COR-L47 (cell line): ENCODE results near the gene RFPL3.
"Not testable (repeated sequence)": the region's sequence is repeated elsewhere in the genome, so short reads cannot be mapped to it uniquely, and the experiment has no call there.

Experiments used
- DNase-seq: peaks from one replicate; lab custom pipeline; 2025; lab: John Stamatoyannopoulos, UW

RFPL3 gene

DNA sequence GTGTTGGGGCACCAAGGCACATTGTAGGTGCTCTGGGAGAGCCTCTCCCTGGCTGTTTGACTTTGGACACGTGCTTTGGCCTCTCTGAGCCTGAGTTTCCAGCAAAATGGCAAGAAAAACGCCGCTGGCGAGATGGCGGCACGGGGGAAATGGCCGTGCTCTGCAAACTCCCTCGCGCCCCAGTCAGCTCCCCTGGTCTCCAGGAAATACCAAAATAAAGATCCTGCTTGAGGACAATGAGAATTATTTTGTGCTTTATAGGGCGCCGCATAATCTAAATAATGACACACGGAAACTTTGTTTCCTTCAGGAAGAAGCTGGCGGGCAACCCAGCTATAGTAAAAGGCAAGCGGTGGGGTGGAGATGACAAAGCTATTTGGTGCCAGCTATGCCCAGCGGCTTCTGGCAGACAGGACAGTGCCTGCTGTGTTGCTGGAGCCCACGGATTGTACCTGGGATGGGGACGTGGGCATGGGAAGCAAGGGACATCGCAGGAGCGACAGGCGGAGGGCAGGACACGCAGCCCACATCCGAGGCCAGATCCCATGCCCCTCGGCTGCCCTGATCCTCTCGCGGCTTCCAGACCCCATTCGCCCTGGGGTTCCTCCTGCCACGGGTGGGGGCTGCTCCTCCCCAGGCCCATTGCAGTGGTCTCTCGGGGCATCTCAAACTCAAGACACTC is 26.3 kb upstream of the RFPL3 start:
- DNase-seq, result no peak

DNA sequence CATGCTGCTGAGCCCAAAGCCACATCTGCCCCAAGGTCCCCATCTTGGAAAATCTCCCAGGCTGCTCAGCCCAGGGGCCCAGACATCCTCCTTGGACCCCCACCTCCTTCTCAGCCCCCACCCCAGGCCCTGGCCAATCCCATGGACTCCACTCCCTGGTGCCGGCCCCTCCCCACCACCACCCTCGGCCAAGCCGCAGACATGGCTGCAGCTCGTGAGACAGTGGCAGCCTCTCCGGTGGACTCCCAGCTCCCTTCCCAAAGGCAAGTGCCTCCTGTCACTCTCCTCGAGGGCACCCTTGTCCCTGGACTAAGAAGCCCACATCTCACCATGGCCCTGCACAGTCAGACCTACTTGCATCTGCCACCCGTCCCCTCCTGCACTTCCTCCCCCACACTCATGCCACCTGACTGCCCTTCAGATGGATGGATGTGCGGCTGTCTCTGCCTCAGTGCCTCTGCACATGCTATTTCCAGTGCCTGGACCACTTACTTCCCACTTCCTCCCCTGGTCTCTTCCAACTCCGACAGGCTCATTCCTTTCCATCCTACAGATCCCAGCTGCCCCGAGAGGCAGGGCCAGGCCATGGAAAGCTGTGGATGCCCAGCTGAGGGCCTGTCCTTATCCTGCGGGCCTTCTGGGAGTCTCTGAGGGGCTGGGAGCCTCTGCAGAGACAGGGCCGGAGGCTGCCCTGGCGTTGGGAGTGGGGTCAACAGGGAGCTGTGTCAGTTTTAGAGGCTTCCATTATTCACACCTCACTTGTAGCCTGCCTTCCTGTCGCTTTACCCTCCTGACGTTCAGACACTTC is 25.5 kb upstream of the RFPL3 start:
- DNase-seq, result no peak

DNA sequence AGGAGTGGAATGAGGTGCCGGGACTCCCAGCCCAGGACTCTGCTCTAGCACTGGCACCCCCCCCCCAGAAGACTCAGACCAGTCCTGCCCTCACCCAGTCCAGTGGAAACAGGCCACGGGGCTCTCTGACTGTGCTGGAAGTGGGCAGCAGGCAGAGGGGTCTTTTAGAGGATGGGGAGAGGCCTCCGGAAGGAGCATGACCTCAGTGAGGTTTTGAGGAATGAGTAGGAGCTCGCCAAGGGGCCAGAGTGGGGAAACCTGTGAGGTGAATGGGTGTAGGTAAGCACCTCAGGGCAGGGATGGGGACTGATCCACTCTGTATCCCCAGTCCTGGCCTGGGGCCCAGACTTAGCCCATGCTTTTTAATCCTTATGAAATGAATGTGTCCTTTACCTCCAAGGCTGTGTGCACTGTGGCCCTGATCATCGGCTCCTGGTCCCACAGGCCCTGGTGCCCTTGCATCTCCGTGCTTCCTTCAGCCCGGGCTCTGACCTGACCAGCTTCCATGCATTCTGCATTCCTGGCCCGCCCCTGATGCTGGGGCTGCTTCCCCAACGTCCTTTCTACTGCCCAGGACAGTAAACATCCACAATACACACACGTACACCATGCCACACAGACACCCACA is 24.4 kb upstream of the RFPL3 start:
- DNase-seq, result no peak

DNA sequence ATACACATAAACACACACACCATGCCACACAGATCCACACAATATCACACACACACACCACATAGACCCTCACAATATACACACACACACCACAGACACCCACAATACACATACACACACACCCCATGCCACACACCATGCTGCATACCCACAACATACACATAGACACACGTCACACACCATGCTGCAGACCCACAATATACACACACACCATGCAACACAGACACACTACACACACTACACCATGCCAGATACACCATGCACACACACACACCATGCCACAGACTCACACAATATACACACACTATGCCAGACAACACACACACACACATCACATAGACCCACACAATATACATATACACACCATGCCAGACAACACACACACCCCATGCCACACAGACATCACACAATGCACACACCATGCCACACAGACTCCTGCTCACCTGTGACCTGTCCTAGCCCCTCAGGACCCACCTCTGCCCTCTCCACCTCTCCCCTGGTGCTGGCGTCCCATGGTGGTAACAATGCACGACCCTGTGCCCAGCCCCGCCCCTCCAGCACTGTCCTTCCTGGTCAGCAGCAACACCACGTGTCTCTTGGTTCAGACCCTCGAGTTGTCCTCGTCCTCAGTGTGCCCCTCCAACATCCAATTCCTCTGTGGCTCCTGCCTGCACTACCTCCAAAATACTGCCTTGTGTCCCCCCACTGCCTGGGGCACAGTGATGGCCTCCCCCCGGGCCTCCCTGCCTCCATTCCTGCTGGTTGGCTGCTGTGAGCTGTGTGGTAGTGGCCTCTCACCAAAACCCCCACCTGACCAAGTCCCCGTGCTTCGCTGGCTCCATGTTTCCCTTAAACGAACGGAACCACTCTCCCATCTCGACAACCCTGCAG is 23.7 kb upstream of the RFPL3 start:
- no peak for DNase-seq

DNA sequence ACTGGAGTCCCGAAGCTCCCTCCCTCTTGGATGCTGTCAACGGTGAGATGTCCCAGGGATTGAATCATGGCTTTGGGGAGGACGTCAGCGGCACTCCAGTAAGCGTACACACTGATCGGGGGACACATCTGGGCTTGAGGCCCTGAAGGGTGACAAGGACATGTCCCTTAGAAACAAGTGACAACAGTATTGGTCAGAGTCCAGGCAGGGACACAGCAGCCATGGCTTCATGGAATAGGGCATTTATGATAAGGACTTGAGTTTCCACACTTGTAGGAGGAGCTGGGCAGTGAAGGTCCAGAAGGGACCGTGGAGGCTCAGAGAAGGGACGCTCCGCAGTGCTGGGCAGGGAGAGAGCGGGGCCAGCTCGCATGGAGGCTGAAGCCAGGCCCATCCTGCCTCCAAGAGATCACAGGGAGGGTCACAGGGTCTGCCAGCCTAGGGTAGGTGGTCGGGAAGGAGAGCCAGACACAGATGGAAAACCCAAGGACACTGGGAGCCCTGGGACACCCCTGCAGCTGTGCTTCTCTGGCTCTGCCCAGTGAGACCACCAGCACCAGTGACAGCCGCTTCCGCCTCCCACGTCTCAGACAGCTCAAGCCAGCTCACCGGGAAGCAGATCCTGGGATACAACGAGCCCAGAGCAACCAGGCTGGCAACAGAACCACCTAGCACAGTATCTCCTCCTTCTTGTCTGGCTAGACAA is 22.9 kb upstream of the RFPL3 start:
- DNase-seq, result no peak

DNA sequence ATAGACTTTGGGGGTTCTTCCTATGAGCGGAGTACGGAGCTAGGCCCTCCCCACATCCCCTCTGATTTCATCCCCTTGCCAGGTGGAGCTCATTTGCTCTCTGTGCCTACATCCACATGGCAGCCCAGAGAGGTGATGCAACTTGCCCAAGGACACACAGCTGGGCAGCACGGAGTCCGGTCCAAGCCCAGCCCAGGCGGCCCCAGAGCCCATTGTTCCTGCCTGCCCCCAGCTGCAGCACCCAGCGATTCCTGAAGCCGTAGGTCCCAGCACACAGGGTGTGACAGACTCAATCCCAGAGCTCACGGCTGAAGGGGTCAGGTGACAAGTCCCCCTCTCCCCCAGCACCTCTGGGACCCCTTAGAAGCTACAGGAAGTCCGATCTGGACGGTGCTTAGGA is 22.2 kb upstream of the RFPL3 start:
- no peak for DNase-seq

DNA sequence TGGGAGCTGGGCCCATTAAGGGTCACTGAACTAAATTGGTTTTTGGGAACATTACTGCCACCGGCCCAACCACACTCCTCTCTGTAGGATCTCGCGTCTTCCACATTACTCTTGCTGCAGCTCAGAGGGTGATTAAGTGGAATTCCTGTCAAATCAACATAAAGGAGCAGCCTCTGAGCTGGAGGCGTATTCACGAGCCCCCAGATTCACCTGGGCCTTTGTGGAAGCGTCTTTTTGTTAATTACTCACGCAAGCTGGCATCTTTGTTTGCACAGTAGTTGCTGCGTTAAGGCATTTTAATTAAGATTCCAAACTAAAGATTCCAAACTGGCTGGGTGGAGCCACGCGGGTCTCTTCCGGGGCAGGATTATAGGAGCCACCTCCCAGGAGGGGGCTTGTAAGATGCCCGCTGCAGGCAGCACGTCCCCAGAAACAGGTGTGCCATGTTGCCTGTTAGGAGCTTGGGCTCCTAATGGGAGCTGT is 21.5 kb upstream of the RFPL3 start:
- no peak for DNase-seq

DNA sequence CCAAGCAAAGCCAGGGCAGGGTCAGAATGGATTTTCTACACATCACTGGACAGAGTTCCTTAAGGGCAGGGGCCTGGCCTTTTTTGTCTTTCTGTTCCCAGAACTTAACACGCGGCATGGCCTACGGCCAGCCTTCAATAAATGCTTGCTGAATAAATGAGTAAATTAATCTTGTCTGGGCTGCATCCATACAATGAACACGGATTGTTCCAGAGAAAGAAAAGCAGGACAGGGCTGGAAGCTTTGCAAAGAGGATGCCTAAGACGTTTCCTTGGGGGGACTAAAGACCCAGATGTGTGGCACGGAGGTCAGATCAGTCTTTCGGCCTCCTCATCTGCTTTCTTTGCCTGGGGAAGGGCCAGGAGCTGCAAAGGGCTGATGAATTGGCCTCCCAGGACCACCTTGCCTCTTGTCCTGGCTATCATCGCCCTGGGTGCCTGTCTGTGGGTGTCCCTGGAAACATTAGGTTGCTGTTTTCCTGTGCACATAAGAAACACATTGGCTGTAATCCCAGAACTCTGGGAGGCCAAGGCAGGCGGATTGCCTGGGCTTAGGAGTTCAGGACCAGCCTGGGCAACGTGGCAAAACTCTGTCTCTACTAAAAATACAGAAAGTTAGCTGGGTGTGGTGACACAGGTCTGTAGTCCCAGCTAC is 20.8 kb upstream of the RFPL3 start:
- DNase-seq, result no peak

DNA sequence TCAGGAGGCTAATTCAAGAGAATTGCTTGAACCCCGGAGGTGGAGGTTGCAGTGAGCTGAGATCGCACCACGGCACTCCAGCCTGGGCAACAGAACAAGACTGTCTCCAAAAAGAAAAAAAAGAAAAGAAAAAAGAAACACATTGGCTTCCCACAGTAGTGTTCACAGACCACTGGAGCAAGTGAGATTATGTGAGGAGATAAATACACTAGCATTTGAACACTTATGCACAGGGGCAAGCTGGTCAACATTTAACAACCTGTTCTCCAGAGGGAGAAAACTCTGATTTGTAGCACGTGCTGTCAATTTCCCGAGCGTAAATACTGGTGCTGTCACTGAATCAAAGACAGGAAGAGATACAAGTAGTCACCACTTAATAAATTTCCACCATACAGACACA is 20.2 kb upstream of the RFPL3 start:
- DNase-seq, result not testable (repeated sequence)

DNA sequence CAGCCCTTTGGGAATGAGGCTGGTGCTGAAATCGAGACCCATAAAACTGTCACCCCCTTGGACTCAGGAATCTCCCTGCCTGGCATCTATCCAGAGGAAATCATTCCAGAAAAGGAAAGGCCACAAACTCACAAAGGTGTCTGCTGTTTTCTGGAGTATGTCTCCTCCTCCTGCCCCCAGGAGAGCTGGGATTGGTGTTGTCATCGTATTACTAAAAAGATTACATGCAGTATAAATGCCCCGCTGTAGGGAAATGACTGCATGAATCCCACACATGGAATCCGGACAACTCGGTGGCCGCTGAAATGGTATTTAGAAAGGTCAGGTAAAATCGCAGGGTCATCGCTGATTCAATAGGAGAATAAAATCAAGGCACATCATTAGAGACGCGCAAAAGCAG is 18.9 kb upstream of the RFPL3 start:
- no peak for DNase-seq

GRCh38 chr22:32339190-32340012 is 18.3 kb upstream of the RFPL3 start:
- DNase-seq, result no peak

DNA sequence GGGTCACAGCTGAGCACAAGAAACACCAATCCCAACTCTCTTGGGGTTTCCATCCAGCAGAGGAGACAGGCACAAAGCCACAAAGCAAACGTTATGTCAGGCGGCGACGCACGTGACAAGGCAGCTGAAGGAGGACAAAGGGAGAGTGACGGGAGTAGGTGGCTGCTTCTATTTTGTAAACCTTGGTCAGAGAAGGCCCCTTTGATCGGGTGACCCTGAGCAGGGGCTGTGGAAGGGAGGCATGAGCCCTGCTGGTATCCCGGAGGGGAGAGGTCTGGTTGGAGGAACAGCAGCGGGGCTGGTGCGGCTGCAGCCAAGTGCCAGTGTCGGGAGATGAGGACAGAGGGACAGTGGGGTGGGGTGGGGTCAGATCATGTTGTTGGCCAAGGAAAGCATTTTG is 17.3 kb upstream of the RFPL3 start:
- no peak for DNase-seq

GRCh38 chr22:32341122-32341740 is 16.4 kb upstream of the RFPL3 start:
- DNase-seq, result no peak

- DNase-seq, result no peak
Measured at GRCh38 chr22:32342977-32343376, 14.7 kb upstream of the RFPL3 start.

DNA sequence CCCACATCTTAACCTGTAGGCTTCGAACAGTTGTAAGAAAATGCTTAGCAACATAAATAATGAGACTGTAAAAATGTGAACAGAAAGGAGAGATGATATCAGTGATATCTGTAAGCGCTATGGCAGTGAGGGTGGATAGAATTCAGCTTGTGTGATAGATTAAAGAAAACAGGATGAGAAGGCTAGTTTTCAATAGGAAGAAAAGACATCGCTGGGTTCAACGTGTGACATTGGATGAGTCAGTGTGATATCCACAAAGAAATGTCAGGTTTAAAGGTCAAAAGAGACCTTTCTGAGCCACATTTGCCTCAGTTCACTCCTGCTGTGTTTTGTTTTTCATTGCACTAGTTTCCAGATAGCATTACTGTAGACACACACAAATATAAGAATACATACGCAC is 13.7 kb upstream of the RFPL3 start:
- no peak for DNase-seq

- no peak for DNase-seq
Measured at GRCh38 chr22:32348031-32348611, 9.5 kb upstream of the RFPL3 start.

GRCh38 chr22:32351875-32352274 is 5.8 kb upstream of the RFPL3 start:
- DNase-seq, result not testable (repeated sequence)

GRCh38 chr22:32352681-32353080 is 5.0 kb upstream of the RFPL3 start:
- no peak for DNase-seq

DNA sequence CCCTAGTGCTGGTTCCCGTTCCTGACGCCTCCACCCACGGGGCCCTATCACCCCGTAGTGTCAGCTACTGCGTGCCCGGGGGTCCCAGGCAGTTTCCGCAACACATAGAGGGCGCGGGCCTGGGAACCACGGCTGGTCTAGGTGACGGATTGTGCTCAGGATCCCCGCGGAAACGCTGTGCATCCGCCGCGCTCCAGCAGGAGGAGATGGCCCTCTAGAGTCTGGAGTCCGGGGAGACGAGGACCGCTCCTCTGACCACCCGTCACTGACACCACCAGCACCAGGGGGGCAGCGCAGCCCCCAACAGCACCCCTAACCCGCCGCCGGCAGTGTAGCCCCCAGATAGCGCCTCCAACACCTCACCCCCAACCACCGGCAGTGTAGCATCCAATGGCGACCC is 4.4 kb upstream of the RFPL3 start:
- no peak for DNase-seq
